Upper lobe of right lung (tissue), 1 donor: Measurements from ENCODE around the gene HRK. TPM values are rescaled to one million over a fixed set of nuclear protein-coding genes. Genes with fewer than 3 reads are reported as not detected.
A peak's percentile ranks its signal among the peaks of the same experiment; 100 is the strongest.

Experiments
- ATAC-seq: fragments of 200-7000 bp; cut with Tn5 transposase; one replicate; pipeline ENCODE4 v1.9.1; 2020; ENCODE audit warnings: mild to moderate bottlenecking, moderate library complexity
- DNase-seq: peaks from one replicate; pipeline ENCODE4 v3.0.0-alpha.2; 2020
- H3K27ac ChIP-seq: fragments of 200-600 bp; one replicate; pipeline ENCODE4 v1.8.0; 2022
- H3K27me3 ChIP-seq: fragments of 200-600 bp; one replicate; pipeline ENCODE4 v1.8.0; 2022; ENCODE audit warnings: mild to moderate bottlenecking
- H3K36me3 ChIP-seq: fragments of 200-600 bp; one replicate; pipeline ENCODE4 v1.8.0; 2022
- H3K4me1 ChIP-seq: fragments of 200-600 bp; one replicate; pipeline ENCODE4 v1.8.0; 2022
- H3K4me3 ChIP-seq: fragments of 200-600 bp; one replicate; pipeline ENCODE4 v1.8.0; 2022; ENCODE audit warnings: mild to moderate bottlenecking
- H3K9me3 ChIP-seq: fragments of 200-600 bp; one replicate; pipeline ENCODE4 v1.8.0; 2022
- intact Hi-C: fragments of 100-400 bp; cut with DNase I; formaldehyde crosslinking; loops from one replicate; pipeline ENCODE4 v1.11.0; 2022
- total RNA-seq: library from RNA; stranded (reverse); fragmentation: NEBNext Ultra II Directional; extraction: Animal tissue kit (Norgen Biotek cat#: 25700); gene quantifications from one replicate; pipeline ENCODE4 v1.2.1, GENCODE V29; 2021
- TF ChIP-seq, protein P1 (sequence below): fragments of 200-600 bp; IDR thresholded peaks from one replicate; pipeline ENCODE4 v1.8.0; 2022; ENCODE audit warnings: antibody characterized with exemption
- donor health status: DM: no; HTN: yes; CAD: no; lungs with severe emphysema.

The HRK gene
- total RNA-seq, 1 donor from 2014 or later, result not detected

DNA sequence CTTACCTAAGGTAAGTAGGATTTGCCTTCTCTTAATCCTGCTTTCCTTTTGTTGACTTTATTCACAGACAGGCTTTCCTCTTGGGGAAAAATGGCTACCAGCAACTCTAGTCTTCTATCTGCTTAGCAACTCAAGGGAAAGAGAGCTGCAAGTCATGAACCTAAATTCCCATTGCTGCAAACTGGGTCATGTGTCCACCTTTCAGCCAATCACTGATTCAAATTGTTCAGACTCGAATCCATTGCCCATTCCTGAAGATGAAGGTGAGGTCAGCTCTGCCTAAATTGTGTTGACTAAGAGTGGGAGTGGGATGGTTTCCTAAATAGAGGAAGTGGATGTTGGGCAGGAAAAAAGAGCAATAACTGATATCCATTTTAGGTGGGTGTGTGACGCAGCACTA, 37.2 kb upstream of the HRK start:
- DNase-seq (no peak), ATAC-seq (no peak)
- intact Hi-C loops, result no loop called here
- Histone ChIP-seq H3K4me1 (peaks cover 10% of the 10 kb centered on the region), H3K27ac (no peak overlapping the region), H3K36me3 (peaks cover 2% of the 10 kb centered on the region), H3K27me3 (no peaks in the 10 kb centered on the region), H3K4me3 (no peak overlapping the region), H3K9me3 (no peaks in the 10 kb centered on the region)
- TF ChIP-seq, protein P1, sequence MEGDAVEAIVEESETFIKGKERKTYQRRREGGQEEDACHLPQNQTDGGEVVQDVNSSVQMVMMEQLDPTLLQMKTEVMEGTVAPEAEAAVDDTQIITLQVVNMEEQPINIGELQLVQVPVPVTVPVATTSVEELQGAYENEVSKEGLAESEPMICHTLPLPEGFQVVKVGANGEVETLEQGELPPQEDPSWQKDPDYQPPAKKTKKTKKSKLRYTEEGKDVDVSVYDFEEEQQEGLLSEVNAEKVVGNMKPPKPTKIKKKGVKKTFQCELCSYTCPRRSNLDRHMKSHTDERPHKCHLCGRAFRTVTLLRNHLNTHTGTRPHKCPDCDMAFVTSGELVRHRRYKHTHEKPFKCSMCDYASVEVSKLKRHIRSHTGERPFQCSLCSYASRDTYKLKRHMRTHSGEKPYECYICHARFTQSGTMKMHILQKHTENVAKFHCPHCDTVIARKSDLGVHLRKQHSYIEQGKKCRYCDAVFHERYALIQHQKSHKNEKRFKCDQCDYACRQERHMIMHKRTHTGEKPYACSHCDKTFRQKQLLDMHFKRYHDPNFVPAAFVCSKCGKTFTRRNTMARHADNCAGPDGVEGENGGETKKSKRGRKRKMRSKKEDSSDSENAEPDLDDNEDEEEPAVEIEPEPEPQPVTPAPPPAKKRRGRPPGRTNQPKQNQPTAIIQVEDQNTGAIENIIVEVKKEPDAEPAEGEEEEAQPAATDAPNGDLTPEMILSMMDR, result no peak

DNA sequence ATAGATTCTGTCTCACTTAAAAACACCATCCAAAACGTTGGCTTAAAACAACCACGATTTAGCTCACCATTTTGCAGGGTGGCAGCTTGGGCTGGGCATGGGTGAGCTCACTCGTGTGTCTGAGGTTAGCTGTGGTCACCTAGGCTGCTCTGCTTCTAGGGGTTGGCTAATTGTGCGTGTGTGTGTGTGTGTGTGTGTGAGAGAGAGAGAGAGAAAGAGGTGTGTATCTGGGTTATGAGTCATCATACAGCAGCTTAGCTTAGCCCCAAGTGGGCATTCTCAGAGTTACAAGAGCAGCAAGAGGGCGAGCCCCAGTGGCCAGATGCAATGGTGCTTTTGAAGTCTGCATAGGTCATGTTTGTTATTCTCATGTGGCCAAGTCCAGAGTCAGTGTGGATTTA, 35.5 kb upstream of the HRK start:
- H3K27me3 ChIP-seq, result no peaks in the 10 kb centered on the region
- intact Hi-C loops, result no loop called here
- H3K4me1 ChIP-seq, result peaks cover 17% of the 10 kb centered on the region
- no peaks in the 10 kb centered on the region for H3K9me3 ChIP-seq
- ATAC-seq (peak; percentile 94), DNase-seq (peak; percentile 76)
- no peak overlapping the region for H3K4me3 ChIP-seq
- TF ChIP-seq, protein P1, result peak; percentile 15
- no peak overlapping the region for H3K27ac ChIP-seq
- H3K36me3 ChIP-seq, result peaks cover 4% of the 10 kb centered on the region

DNA sequence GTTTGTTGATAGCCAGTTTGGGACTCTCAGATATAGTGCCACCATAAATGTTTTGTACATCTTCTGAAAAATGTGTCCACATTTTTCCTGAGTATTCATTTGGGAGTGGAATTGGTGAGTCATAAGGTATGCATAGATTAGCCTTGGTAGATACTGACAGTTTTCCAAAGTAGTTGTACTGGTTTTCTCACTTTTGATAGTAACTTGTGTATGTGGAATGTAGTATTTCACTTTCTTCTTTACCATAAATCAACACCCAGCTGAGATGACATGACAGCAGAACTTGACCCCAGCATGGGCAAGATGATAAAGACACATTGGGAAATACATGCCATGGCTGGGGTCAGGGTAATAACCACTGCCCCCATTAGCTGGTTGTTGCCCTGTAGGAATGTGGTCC, 34.9 kb upstream of the HRK start:
- Histone ChIP-seq H3K36me3 (peaks cover 4% of the 10 kb centered on the region), H3K27me3 (no peaks in the 10 kb centered on the region), H3K9me3 (no peaks in the 10 kb centered on the region), H3K27ac (no peak overlapping the region), H3K4me3 (no peak overlapping the region), H3K4me1 (peaks cover 20% of the 10 kb centered on the region)
- ATAC-seq (no peak), DNase-seq (no peak)
- intact Hi-C loops, result no loop called here
- TF ChIP-seq, protein P1, result no peak

DNA sequence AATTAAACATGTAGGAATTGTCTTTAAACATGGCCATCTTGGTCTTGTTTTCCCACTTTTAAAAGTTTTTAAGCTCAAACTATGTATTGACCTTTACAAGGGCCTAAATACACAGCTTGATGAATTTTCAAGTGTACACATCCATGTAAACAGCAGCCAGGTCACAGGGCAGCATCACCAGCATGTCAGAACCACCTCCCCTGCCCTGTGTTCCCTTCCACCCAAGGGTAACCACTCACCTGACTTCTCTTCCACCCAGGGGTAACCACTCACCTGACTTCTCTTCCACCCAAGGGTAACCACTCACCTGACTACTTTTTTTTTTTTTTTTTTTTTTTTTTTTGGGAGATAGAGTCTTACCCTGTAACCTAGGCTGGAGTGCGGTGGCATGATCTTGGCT, 34.1 kb upstream of the HRK start:
- H3K4me3 ChIP-seq, result no peak overlapping the region
- H3K27me3 ChIP-seq, result no peaks in the 10 kb centered on the region
- no peak overlapping the region for H3K27ac ChIP-seq
- DNase-seq, result no peak
- ATAC-seq, result no peak
- H3K9me3 ChIP-seq, result no peaks in the 10 kb centered on the region
- H3K4me1 ChIP-seq, result peaks cover 20% of the 10 kb centered on the region
- H3K36me3 ChIP-seq, result peaks cover 4% of the 10 kb centered on the region
- intact Hi-C loops, result no loop called here
- TF ChIP-seq, protein P1, result no peak

DNA sequence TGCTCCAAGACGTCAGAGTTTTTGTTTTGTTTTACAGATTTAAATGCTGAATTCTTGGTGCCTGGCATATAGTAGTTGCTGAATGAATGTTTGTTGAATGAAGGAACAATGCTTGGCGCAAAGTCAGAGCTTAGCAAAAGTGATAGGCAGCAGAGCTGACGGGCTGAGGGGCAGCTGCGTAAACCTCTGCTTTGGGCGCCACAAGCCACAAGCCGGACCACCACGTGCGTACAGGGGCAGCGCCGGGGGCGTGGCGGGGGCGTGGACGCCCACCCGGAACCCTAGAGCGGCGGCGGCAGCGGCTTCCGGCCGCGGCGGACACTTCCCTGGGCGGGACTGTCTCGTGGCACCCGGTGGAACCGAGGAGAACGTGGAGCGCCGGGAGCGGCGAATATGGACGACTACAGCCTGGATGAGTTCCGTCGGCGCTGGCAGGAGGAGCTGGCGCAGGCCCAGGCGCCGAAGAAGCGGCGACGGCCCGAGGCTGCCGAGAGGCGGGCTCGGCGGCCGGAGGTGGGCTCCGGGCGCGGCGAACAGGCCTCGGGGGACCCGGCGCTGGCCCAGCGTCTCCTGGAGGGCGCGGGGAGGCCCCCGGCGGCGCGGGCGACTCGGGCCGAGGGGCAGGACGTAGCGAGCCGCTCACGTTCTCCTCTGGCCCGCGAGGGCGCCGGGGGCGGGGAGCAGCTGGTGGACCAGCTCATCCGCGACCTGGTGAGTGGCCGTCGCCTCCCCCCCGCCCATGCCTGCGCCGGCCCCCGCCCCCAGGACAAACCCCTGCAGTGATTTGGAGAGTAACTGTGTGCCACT, 29.6 kb upstream of the HRK start, which contains the start of gene FBXW8:
TSS of gene FBXW8 (plus strand) at position 306 of the 807 bp plus-strand sequence. CDS start at position 394, 88 bp downstream.
- intact Hi-C loops, result no loop called here
- DNase-seq, result peak; percentile 90
- H3K27ac ChIP-seq, result peak within 1 kb of the TSS; percentile 79
- peak; percentile 98 for ATAC-seq
- TF ChIP-seq, protein P1, result no peak
- H3K9me3 ChIP-seq, result no peaks in the 10 kb centered on the region
- no peaks in the 10 kb centered on the region for H3K27me3 ChIP-seq
- peaks cover 4% of the 10 kb centered on the region for H3K36me3 ChIP-seq
- H3K4me1 ChIP-seq, result peaks cover 10% of the 10 kb centered on the region
- H3K4me3 ChIP-seq, result peak within 1 kb of the TSS; percentile 75
